Neuronal stem cell (in vitro differentiated cells): ENCODE data around the gene GPR156.

ENCODE experiments used
- DNase-seq: peaks from one replicate; pipeline ENCODE4 v3.0.0-alpha.2; 2013; ENCODE audit warnings: low spot score
- H2AFZ ChIP-seq: one replicate; pipeline ENCODE4 v1.6.1; 2013; ENCODE audit warnings: mild to moderate bottlenecking, low read length, inconsistent platforms
- H2AK5ac ChIP-seq: 2 replicates; pipeline ENCODE4 v1.6.1; 2013; ENCODE audit warnings: low read depth, mild to moderate bottlenecking, inconsistent platforms, low read length, moderate library complexity, mixed read lengths
- H2BK120ac ChIP-seq: 2 replicates; pipeline ENCODE4 v1.6.1; 2013; ENCODE audit warnings: low read depth, mild to moderate bottlenecking, inconsistent platforms, low read length, moderate library complexity, mixed read lengths
- H2BK12ac ChIP-seq: one replicate; pipeline ENCODE4 v1.6.1; 2013; ENCODE audit warnings: low read length, inconsistent platforms
- H2BK15ac ChIP-seq: 2 replicates; pipeline ENCODE4 v1.6.1; 2013; ENCODE audit warnings: mild to moderate bottlenecking, low read length, inconsistent platforms, mixed read lengths
- H2BK5ac ChIP-seq: one replicate; pipeline ENCODE4 v1.6.1; 2013; ENCODE audit warnings: inconsistent platforms, mild to moderate bottlenecking, low read length, moderate library complexity
- H3K14ac ChIP-seq: one replicate; pipeline ENCODE4 v1.6.1; 2013; ENCODE audit warnings: low read length, inconsistent platforms
- H3K18ac ChIP-seq: 2 replicates; pipeline ENCODE4 v1.6.1; 2013; ENCODE audit warnings: low read length, inconsistent platforms
- H3K23ac ChIP-seq: 2 replicates; pipeline ENCODE4 v1.6.1; 2013; ENCODE audit warnings: low read depth, mild to moderate bottlenecking, mixed read lengths, low read length, inconsistent platforms; ENCODE audit not compliant: poor library complexity
- H3K27ac ChIP-seq: replicated peaks from 3 replicates; pipeline ENCODE4 v1.5.1; 2013; ENCODE audit warnings: low read length, inconsistent platforms
- H3K27me3 ChIP-seq, 3 experiments: 2 replicates each; pipeline ENCODE4 v1.6.1; 2013; ENCODE audit warnings: low read length in 3 of 3, mild to moderate bottlenecking in 2 of 3, inconsistent platforms in 1 of 3, low read depth in 1 of 3, mixed read lengths in 1 of 3, moderate library complexity in 1 of 3; ENCODE audit not compliant: control insufficient read depth in 3 of 3, insufficient read depth in 3 of 3
- H3K36me3 ChIP-seq, 2 donors: replicated peaks in 1 of 2; 2 replicates each; pipeline ENCODE4 v1.6.1; 2013; ENCODE audit warnings: low read length in 2 of 2; ENCODE audit not compliant: control insufficient read depth in 2 of 2, insufficient read depth in 2 of 2
- H3K4ac ChIP-seq: 2 replicates; pipeline ENCODE4 v1.6.1; 2013; ENCODE audit warnings: inconsistent platforms, mild to moderate bottlenecking, low read length, moderate library complexity
- H3K4me1 ChIP-seq, 2 donors: 1 replicate in 1 of 2; 2 replicates in 1 of 2; pipeline ENCODE4 v1.6.1; 2013; ENCODE audit warnings: low read length in 2 of 2, low read depth in 1 of 2; ENCODE audit not compliant: control insufficient read depth in 2 of 2, insufficient read depth in 1 of 2
- H3K4me2 ChIP-seq: one replicate; pipeline ENCODE4 v1.6.1; 2013; ENCODE audit warnings: mild to moderate bottlenecking, low read length, inconsistent platforms; ENCODE audit not compliant: insufficient read depth, poor library complexity, severe bottlenecking
- H3K4me3 ChIP-seq, 2 donors: 2 replicates each; pipeline ENCODE4 v1.5.1; 2013; ENCODE audit warnings: low read length in 2 of 2, mild to moderate bottlenecking in 2 of 2, inconsistent platforms in 1 of 2, moderate library complexity in 1 of 2
- H3K79me1 ChIP-seq: one replicate; pipeline ENCODE4 v1.6.1; 2013; ENCODE audit warnings: low read depth, mild to moderate bottlenecking, inconsistent platforms, low read length, moderate library complexity
- H3K9ac ChIP-seq: one replicate; pipeline ENCODE4 v1.6.1; 2013; ENCODE audit warnings: mild to moderate bottlenecking, low read depth, low read length, inconsistent platforms; ENCODE audit not compliant: poor library complexity
- H3K9me3 ChIP-seq, 2 donors: replicated peaks in 1 of 2; 2 replicates each; pipeline versions ENCODE3 to v1.6.1; 2013; ENCODE audit warnings: low read length in 2 of 2, mild to moderate bottlenecking in 2 of 2, inconsistent platforms in 1 of 2, low read depth in 1 of 2, mixed read lengths in 1 of 2, moderate library complexity in 1 of 2; ENCODE audit not compliant: control insufficient read depth in 2 of 2, insufficient read depth in 1 of 2
- H4K8ac ChIP-seq: one replicate; pipeline ENCODE4 v1.6.1; 2013; ENCODE audit warnings: low read depth, mild to moderate bottlenecking, inconsistent platforms, low read length, moderate library complexity
- H4K91ac ChIP-seq: one replicate; pipeline ENCODE4 v1.6.1; 2013; ENCODE audit warnings: low read length, low read depth, mild to moderate bottlenecking, inconsistent platforms; ENCODE audit not compliant: poor library complexity
- WGBS, 2 donors: extraction: QIAGEN DNeasy Blood & Tissue Kit; methylation state at CpG; one replicate each; pipeline ENCODE4 v1.1.7; 2013; ENCODE audit warnings: missing lambda C conversion rate in 2 of 2, mixed read lengths in 1 of 2; ENCODE audit not compliant: insufficient read length in 2 of 2, insufficient replicate concordance in 1 of 2; ENCODE audit errors: extremely low coverage in 2 of 2; 5-methylcytosine and 5-hydroxymethylcytosine counted together

Gene GPR156

GRCh38 chr3:120198305-120198878, 86.6 kb downstream of the GPR156 start:
- Histone ChIP-seq H2AFZ (no peak overlapping the region), H3K23ac (no peak overlapping the region), H4K91ac (no peak overlapping the region), H3K4me1 (peaks cover 3 to 9% of the 10 kb centered on the region in 2 donors), H3K79me1 (no peaks in the 10 kb centered on the region), H3K18ac (no peak overlapping the region), H2BK120ac (no peak overlapping the region), H3K4me3 (no peak overlapping the region), H3K4me2 (no peak overlapping the region), H3K27ac (no peak overlapping the region), H2BK12ac (no peak overlapping the region), H3K27me3 (no peaks in the 10 kb centered on the region), H4K8ac (no peak overlapping the region), H2AK5ac (no peak overlapping the region), H3K36me3 (no peaks in the 10 kb centered on the region), H2BK15ac (no peak overlapping the region), H3K9me3 (no peaks in the 10 kb centered on the region), H3K9ac (no peak overlapping the region), H2BK5ac (no peak overlapping the region), H3K14ac (no peak overlapping the region), H3K4ac (no peak overlapping the region)
- no peak for DNase-seq
- WGBS, 2 donors: no CpG with 5 or more reads among the region's 3 CpGs

DNA sequence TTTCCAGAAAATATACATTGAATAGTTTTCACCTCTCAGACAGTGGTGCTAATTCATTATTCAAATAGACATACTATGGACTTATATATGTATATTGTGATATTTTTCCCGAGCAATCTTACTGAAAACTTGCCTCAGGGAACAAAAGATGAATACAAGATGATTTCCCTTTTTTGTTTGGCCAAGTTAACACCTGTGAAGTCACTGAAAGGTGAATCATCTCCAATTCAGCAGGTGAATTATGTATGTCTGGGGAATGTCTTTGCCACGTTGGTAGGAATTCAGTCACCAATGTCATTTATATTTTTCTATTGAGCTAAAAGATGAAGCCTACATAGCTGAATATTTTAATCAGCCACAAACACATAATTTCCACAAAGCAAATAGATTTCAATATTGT, 88.2 kb downstream of the GPR156 start:
- Histone ChIP-seq H2AFZ (no peak overlapping the region), H2BK5ac (no peak overlapping the region), H3K4ac (no peak overlapping the region), H3K4me3 (no peak overlapping the region), H3K4me1 (peaks cover 3 to 7% of the 10 kb centered on the region in 2 donors), H3K9me3 (no peaks in the 10 kb centered on the region), H3K18ac (no peak overlapping the region), H4K8ac (no peak overlapping the region), H3K4me2 (no peak overlapping the region), H4K91ac (no peak overlapping the region), H2BK120ac (no peak overlapping the region), H3K14ac (no peak overlapping the region), H3K27ac (no peak overlapping the region), H2AK5ac (no peak overlapping the region), H2BK15ac (no peak overlapping the region), H3K9ac (no peak overlapping the region), H3K23ac (no peak overlapping the region), H3K27me3 (no peaks in the 10 kb centered on the region), H3K36me3 (no peaks in the 10 kb centered on the region), H2BK12ac (no peak overlapping the region), H3K79me1 (no peaks in the 10 kb centered on the region)
- DNase-seq: no peak
- WGBS, 2 donors: no CpG with 5 or more reads among the region's 2 CpGs

GRCh38 chr3:120196333-120196732, 88.7 kb downstream of the GPR156 start:
- H3K4me3 ChIP-seq: no peak overlapping the region
- no peaks in the 10 kb centered on the region for H3K9me3 ChIP-seq
- peaks cover 3 to 7% of the 10 kb centered on the region in 2 donors for H3K4me1 ChIP-seq
- no peak overlapping the region for H3K27ac ChIP-seq
- no CpG with 5 or more reads among the region's 4 CpGs for WGBS, 2 donors
- no peak overlapping the region for H2AK5ac ChIP-seq
- H3K27me3 ChIP-seq: no peaks in the 10 kb centered on the region
- H2BK12ac ChIP-seq: no peak overlapping the region
- no peak overlapping the region for H2BK120ac ChIP-seq
- no peak overlapping the region for H2BK15ac ChIP-seq
- H2BK5ac ChIP-seq: no peak overlapping the region
- no peaks in the 10 kb centered on the region for H3K36me3 ChIP-seq
- H4K8ac ChIP-seq: no peak overlapping the region
- H3K9ac ChIP-seq: no peak overlapping the region
- no peak overlapping the region for H3K4ac ChIP-seq
- H3K18ac ChIP-seq: no peak overlapping the region
- no peak overlapping the region for H4K91ac ChIP-seq
- no peak overlapping the region for H3K23ac ChIP-seq
- no peak overlapping the region for H2AFZ ChIP-seq
- H3K79me1 ChIP-seq: no peaks in the 10 kb centered on the region
- no peak for DNase-seq
- no peak overlapping the region for H3K14ac ChIP-seq
- no peak overlapping the region for H3K4me2 ChIP-seq

- H2AFZ ChIP-seq: no peak overlapping the region
- DNase-seq: no peak
Observed at GRCh38 chr3:120193554-120193953, 91.5 kb downstream of the GPR156 start.

More at GRCh38 chr3:120193554-120193953, 91.5 kb downstream of the GPR156 start:
- no peak overlapping the region for H2BK120ac ChIP-seq
- H2AK5ac ChIP-seq: no peak overlapping the region
- H3K18ac ChIP-seq: no peak overlapping the region
- no peaks in the 10 kb centered on the region for H3K36me3 ChIP-seq
- no peaks in the 10 kb centered on the region for H3K9me3 ChIP-seq
- H3K27me3 ChIP-seq: no peaks in the 10 kb centered on the region
- no peak overlapping the region for H3K23ac ChIP-seq
- H3K9ac ChIP-seq: no peak overlapping the region
- no peak overlapping the region for H3K4me3 ChIP-seq
- no peak overlapping the region for H2BK12ac ChIP-seq
- H4K91ac ChIP-seq: no peak overlapping the region
- no peak overlapping the region for H2BK15ac ChIP-seq
- no peak overlapping the region for H3K4ac ChIP-seq
- H2BK5ac ChIP-seq: no peak overlapping the region
- H3K4me2 ChIP-seq: no peak overlapping the region
- H3K14ac ChIP-seq: no peak overlapping the region
- no peaks in the 10 kb centered on the region for H3K4me1 ChIP-seq
- H3K27ac ChIP-seq: no peak overlapping the region
- no peaks in the 10 kb centered on the region for H3K79me1 ChIP-seq
- H4K8ac ChIP-seq: no peak overlapping the region
